GM19240 (cell line): ENCODE results near the gene NDNF.

ENCODE experiments used
- DNase-seq: peaks from one replicate; pipeline ENCODE4 v3.0.0; 2011; ENCODE audit warnings: low spot score; ENCODE audit not compliant: insufficient read length

NDNF gene

DNA sequence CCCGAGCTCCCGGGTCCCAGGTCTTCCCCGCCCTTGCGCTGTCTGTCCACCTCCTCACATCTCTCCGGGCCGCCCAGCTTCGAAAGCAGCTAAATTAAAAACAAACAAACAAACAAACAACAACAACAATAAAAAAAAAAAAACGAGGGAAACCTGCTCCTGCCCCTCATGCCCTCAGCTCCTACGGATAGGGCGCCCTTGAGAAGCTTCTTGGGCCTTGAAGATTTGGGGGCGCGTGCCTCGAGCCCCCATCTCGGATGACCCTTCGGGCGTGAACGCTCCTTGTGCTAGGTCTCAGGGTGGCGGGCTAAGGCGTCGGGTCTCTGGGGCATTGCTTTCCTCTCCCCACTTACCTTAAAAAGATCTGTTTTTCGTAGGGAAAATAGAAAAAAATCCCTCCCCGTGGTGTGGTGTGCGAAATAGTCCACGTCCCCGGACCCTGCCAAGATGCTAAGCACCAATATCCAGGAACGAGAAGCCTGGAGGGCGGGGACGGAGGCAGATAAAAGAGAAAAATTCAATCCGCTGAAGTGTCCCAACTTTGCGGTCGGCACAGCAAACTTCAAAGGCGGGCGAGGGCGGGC is 603 bp downstream of the NDNF start:
- no peak for DNase-seq

DNA sequence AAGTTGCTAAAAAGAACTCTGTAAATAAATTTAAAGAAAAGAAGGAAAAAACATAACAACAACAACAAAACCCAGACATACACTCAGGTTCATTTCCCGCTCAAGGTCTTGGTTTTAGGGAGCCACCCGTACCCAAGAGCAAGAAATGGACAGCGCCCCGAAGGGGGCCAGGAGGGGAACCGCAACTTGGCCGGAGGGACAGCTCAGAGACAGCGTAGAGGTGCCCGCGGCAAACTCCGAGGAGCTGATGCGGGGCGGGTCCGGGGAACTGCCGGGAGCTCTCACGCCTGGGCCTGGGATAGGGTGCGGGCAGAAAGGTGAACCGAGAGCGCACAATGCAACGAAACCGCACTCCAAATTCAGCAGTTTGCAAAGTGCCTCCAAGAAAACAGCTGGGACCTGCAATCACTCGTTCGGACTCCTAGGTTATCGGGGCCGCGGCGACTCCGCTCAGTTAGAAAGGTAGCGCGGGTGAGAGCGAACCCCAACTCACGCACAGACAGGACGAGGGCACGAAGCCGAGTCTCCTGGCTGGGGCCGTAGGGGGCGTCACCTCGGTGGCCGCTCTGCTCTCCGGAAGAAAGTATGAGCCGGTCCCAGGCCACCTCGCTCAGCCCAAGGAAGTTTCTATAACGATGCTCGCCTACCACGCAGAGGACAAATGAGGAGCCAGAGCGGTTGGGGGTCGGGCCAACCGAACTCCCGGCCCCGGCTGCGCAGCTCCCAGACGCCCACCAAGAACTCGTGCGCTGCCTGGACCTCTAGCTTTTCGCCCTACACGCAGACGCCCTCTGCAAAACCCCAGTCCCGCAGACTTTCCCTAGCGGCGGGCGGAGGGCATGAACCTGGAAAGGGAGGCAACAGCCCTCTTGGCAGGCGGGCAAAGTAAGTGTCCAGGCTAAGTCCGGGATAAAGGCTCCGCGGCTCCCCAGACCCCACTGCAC is 1.4 kb downstream of the NDNF start:
- no peak for DNase-seq

DNA sequence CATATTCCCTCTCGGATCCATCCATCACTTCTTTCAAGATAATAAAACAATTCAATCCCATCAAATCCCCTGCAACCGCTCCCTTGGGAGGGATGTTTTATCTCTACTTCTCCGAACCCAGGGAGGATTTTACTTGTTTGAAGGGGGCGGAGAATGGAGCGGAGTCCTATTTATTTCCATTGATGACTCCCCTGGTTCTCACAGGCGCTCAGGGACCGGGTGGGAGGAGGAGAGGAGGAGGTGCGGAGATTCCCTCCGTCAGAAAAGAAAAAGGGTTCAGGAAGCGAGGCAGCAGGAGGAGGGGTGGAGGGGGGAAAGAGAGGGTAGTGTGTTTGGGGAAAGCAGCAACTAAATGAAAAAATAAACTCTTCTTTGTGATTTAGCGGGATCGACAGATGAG is 2.1 kb downstream of the NDNF start:
- DNase-seq, result no peak

DNA sequence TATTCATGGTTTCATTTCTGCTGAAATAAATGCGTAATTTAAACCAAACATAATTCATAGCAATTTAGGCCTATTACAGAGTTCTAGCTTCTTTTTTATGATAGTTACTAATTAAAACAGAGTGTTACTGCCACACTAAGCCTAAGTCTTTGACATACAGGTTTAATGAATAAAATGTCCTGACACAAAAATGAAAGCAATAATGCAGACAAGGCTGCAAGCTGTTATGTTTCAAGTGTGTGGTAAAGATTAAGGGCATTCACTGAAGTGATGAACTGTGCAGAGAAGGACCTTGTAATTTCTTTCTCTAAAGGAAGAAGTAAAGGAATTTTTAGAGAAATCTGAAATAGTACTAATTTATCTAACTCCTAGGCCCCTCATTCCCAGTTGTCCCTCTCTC is 2.9 kb downstream of the NDNF start:
- DNase-seq, result no peak

DNA sequence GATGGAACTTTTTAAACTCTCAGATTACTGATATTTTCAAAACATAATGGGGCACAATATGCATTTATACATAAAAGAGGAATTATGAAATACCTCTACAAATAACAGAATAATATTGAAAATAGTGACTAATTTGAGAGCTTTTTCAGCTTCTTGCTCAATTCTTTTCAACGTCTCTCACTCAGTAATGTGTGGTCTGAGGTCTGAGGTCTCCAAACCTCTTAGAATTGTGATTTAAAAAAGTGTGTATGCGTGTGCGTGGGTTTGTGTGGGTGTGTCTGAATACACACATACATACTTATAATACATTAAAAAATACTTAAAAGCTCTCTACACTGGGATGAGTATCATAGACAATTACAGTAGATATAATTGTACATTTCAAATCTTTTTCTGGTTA is 7.9 kb downstream of the NDNF start:
- no peak for DNase-seq

DNA sequence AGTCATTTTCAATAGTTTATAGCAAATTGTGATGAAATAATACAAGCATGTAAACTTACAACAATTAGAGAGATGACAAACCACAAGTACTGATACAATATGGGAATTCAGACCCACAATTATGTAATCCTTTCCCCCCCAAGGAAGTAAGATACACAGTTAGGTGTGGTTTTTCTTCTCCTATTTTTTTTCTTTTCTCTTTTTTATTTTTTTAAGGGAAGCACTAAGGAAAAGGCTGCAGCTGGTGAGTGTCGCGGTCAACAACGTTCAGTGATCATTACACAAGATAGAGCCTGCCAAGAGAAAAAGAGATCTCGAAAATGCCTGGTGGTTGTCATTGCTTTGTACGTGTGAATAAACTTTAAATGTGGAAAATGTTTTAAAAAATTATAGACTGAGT is 9.8 kb downstream of the NDNF start:
- DNase-seq, result no peak

DNA sequence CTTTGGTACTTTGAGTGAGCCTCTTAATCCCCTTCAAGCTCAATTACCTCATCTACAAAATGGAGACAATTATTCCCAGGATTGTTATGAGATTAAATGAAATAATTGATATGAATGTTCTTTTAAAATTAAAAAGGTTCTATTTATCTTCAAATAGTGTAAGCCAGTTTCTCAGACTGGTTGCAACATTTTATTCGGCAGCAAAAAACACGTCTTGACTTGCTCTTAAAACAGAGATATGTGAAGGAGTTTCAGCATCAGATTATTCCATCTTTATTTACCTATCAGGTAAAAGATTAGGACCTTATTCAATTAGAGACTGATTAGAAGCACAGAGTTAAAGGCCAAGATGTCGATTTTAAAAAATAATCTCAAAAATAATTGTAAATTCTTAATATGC is 10.5 kb downstream of the NDNF start:
- no peak for DNase-seq

DNA sequence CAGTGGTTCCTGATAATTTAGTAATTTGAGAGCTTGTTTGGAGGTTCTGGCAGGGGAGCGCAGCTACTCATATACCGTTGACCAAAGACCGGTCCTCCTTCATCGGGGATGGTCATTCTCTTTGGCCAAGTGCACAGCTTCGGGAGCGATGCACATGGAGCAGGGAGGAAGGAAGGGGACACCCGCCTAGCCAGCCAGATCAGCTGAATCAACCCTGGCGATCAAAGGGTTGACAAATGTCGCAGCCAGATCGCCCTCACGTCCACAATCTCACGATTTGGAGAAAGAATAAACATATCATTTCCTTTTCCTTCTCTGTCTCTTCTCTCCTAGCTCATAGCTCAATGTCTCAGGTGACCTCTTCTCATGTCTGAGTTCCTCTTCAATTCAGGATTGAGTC is 11.1 kb downstream of the NDNF start:
- no peak for DNase-seq

DNA sequence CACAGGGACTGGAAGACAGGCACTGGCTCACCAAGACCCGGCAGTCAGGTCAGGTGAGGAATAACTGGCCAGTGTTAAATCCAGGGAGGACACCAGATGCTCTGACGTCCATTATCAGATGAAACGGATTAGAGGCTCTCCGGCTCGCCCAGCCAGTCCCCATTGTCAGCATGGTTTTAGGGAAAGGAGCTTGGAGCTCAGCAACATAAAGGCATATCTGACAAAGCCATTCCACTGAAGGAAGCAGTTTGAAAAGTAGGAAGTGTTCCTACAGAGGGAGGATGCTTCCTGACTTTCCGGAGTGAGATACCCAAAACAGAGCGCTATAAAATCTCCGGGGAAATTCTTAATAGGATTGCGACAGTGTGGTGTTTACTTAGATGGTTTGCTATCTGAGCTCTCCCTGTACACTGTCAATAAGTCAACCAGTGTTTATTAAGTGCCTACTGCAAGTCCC is 14.8 kb downstream of the NDNF start:
- no peak for DNase-seq

DNA sequence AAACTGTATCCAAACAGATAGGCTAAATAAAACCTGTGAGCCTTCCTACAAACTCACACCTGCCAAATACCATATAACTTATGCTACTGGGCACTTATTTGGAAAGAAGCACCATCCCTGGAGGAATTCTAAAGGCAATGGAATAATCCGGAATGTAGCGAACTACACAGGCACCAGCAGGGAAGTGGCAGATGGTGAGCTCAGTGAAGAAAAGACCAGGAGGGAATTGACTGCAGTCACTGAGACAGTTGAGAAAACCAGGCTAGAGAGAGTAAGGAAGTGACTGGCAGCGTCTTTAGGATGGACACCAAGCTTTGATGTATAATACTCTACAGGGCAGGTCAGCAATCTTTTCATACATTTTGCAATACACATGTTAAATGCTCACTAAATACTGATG is 16.3 kb downstream of the NDNF start:
- no peak for DNase-seq

DNA sequence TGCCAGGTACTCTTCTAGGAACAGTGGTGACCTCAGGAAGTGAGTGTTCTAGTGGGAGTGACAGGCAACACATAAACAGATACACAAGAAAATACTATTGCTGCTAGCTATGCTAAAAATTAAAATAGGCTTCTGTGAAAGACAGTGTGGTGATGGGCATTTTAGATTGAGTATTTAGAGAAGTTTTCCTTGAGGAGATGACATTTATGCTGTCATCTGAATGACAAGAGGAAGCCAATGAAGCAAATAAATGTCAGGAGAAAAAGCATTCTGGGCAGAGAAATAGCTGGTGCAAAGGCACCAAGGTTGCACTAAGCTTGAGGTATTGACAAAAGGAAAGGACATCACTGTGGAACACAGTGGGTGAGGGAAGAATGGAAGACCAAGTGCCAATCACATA is 18.0 kb downstream of the NDNF start:
- DNase-seq, result no peak

DNA sequence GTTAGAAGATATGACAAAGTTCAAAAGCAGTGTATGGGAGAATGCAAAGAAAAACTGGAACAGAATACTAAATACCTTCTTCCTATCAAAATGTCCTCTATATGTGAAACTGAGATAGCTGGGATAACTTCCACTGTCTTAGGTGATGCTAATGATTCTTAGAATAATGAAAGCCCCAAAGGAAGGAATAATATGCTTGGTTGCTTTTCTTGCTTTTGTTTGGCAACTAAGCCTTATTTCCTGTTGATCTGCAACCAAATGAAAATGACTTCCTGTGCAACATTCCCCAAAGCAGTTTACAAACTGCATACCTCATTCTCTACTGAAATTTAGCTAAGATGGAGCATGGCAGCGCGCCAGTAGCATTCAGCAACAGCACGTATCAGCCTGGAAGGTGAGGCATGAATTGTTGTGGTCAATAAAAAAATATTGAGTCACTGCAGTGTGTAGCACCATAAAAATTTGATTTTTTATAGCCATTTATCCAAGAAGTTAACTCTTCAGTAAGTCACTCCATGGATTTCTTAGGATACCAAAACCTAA is 18.7 kb downstream of the NDNF start:
- no peak for DNase-seq

DNA sequence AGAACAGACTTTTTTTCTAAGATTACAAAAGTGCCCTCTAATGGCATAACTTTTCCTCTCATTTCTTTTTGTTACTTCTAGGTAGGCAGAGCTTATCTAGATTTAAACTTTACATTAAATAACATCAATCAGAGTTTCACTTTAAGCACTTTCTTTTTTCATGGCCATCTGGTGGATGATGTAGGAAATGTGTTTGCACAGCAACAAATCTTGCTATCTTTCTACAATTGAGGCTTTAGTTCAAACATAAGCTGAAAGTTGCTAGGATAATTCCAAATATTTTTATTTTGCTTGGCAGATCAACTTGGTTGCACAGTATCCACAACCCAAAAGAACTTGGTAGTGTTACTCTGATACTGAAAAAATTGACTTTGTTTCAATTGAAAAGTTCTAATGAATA is 22.0 kb downstream of the NDNF start:
- DNase-seq, result no peak

DNA sequence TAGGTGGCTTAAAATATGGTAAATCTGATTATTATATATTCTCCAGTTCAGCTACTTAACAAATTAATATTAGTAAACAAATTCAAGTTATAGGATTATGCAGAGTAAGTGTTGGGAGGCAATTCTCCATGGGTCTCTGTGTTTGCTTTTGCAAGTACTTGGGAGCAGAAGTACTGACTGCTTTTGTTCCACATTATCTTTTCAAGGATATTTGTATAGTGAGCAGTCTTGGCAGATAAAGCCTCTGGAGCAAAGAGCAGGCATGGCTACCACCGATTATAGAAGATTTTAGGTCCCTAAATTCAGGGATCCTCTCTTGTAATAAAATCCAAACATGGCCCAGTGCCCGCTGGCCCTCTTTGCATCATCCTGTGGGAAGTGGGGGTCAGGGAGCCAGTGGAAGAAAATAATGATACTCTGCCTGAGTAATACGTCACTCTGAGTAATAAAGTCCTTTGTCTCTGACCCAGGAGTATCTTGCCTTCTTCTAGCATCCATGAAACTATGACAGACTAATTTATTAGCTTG is 23.2 kb downstream of the NDNF start:
- DNase-seq, result no peak

DNA sequence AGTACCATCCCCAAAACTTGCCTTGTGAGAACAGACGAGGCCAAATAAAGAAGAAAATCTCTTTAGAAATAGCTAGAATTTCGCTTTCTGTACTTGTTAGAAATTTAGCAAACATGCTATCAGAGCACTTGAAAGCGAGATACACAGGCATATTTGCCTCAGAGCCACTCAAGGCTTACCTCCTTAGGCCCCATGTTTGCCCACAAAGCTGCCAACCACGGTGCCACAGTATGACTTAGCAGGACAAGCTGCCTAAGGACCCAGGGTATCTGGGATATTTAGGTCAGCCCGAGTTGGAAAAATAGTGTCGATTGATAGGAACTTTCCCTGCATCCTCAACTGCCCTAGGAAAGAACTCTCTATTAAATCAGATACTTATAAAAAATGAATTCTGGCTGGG is 24.2 kb downstream of the NDNF start:
- DNase-seq, result no peak

DNA sequence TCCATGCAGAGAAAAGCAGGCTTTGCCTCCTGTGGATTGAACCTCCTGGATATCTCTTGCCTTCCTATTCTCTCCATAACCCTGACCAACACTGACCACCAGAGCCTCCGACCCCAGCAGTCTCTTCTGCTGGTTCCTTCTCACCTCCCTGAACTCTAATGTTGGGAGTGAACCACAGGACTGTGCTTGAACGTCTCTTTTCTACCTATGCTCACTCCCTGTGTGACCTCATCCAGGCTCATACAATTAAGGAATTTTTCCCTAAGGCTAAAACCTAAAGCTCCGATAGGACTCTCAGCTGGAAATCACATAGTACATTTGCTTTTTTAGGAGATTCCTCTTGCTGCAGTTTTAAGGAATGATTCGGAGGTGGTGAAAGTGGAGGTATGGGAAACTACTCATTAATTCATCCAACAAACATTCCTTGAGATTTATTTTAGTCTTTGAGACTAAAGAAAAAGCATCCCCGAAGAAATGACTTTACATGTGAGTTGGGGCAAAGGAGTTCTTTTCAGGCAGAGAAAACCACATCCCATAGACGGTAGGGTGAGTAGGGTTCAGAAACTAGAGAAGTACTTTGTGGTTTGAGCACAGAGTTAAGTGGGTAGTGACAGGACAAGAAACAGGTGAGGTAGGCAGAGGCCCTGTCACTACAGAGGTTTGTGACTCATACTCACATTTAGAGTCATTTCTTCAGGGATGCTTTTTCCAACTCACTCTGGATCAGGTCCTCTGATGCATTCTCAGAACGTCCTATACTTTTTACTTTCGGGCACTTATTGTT is 30.8 kb downstream of the NDNF start:
- no peak for DNase-seq

DNA sequence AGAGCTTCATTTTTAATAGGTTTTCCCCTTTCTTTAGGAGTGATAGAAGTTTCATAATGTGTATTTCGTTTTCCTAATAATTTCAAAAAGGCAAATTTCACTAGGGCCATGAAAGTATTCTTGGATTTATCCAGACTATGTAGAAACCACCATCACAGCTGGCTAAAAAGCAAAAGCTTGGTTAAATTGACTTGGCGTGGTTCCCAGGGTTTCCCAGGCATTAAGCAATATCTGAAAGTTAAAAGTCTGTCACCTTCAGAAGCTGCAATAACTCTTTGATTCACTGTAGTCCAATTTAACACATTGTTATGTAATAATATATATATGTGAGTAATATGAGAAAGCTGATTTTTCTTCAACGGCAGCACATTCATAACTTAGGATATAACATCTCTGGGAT is 38.3 kb downstream of the NDNF start:
- DNase-seq, result no peak

DNA sequence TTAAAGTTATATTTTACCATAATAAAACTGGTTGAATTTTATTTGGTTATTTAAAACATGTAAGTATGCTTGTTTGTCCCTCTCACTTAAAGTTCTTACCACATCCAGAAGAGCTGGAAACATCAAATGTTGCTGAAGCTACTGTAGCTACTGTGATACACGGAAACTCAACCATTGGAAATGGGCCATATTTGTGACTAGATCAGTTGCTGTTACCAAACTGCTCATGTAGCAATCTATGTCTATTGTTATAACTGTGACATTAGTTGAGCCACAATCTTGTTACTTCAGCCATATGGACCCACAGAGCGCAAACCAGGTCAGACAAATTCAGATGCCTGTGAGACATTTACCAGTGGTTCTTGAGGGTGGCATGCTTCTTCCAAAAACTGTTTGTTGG is 41.6 kb downstream of the NDNF start:
- no peak for DNase-seq

DNA sequence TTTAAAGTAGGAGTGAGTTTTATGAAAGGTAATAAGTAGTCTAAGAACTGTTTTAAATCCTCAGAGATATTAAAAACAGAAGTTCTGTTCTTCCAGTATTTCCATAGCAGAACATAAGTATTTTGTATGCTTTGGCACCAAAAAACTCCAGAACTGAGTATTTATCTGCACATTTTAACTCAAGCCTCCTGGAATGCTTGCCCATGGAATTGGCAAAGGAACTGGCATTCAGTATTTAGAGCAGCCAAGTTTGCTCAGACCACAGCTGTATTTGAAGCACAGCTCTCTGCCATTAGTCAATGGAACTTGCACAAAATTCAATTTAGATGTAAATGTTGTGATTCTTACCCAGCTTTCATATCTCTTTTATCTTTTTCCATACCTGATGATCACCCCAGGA is 42.2 kb downstream of the NDNF start:
- no peak for DNase-seq

DNA sequence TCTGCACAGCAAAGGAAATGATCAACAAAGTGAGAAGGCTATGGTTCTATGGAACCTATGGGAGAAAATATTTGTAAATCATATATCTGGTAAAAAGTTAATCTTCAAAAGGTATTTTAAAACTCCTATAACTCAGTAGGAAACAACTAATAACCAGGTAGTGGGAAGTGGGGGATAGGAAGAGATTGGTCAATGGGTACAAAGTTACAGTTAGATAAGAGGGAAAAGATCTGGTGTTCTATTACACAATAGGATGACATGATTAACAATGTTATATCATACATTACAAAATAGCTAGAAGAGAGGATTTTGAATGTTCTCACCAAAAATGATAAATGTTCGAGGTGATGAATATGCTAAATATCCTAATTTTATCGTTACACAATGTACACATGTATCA is 46.3 kb downstream of the NDNF start:
- no peak for DNase-seq

DNA sequence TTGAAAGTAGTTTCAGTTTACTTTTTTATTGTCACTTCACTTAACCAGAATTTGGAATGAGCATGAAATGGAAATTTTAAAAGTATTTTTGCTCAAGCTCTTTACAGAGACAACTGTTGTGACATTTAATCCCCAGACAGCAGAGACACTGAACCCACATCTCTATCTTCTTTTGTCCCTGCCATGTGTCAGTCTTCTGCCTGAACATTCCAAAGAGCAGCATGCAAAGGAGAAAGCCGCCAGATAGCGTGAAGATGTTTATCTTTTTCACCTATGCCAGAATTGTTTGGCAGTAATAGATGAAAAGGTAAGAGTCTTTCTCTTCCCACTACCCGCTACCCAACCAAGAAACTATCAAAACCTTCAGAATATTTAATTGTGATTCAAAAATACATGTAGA is 46.8 kb downstream of the NDNF start:
- DNase-seq, result no peak

DNA sequence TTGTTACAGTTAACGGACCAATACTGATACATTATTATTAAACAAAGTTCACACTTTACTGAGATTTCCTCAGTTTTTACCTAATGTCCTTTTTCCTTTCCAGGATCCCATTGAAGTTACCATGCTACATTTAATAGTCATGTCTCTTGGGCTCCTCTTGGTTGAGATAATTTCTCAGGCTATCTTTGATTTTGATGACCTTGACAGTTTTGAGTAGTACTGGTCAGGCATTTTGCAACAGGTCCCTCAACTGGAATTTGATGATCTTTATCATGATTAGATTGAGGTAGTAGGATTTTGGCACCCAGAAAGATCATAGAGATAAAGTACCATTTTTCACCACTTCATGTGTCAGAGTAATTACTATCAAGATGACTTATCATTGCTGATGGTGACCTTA is 53.8 kb downstream of the NDNF start:
- no peak for DNase-seq
